Dedifferentiated amniotic fluid mesenchymal stem cell (primary cell): ENCODE results near the gene APH1B.
"Not testable (repeated sequence)": the region's sequence is repeated elsewhere in the genome, so short reads cannot be mapped to it uniquely, and the experiment has no call there.

Experiments
- DNase-seq: peaks from one replicate; pipeline ENCODE4 v3.0.0-alpha.2; 2016; ENCODE audit errors: extremely low spot score

Gene APH1B

GRCh38 chr15:63296195-63296594 is 18.8 kb downstream of the APH1B start:
- DNase-seq: no peak

GRCh38 chr15:63299943-63300575 is 22.7 kb downstream of the APH1B start:
- DNase-seq: no peak

DNA sequence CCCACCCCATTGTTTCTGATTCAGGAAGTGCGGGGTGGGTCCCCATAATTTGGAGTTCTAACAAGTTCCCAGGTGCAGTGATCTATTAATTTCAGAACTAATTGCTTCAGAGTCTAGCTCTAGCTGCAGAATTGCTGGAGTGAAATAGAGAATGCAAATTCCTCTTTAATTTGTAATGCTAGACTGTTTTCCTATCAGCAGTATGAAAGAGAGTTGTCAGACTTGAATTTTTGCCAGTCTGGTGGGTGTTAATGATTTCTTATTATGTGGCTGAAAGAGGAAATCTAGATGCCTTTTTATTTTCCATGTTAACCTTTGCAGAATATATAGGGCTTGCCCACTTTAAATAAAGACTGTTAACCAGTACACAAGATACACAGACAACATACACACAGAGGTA is 23.7 kb downstream of the APH1B start:
- no peak for DNase-seq

DNA sequence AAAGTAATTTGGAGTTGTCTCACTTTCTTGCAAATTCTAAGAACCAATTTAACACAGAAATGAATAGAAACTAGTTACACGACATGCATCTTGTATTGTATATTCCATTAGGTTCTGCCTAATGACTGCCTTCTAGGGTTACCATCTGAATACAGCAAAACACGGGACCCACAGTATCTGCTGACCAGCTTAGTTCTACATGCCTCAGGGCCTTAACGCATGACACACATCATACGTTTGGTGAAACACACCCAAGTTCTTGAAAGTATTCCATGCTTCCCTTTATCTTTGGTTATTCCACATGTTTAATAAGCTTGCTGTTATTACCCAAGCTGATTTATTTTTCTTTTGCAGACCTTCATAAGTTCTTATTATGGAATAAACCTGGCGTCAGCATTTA is 27.9 kb downstream of the APH1B start:
- DNase-seq: no peak

DNA sequence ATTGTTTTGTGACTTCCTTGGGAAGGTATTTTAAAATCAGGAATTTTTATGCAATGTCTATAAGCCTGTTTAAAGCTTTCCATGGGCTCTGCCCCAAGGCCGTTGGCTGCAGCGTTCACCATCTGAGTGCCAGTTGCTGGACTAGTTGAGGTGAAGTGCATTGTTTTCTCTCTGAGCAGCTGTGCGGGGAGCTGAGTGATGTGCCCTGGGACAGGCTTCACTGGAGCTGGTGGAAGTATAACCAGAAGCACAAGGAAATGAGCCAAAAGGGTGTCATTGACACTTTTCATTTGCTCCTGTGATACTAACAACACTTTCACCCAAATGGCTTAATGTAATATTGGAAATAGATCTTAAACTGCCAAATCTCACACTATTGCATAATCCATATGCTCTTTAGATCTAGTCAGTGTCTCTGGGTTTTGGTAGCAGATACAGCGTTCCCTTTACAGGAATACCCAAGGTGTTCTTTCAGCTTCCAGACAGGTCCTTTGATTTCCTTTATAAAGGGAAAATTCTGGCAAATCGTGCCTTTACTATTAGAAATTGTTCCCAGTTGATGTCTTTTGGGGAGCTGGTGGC is 29.2 kb downstream of the APH1B start:
- no peak for DNase-seq

DNA sequence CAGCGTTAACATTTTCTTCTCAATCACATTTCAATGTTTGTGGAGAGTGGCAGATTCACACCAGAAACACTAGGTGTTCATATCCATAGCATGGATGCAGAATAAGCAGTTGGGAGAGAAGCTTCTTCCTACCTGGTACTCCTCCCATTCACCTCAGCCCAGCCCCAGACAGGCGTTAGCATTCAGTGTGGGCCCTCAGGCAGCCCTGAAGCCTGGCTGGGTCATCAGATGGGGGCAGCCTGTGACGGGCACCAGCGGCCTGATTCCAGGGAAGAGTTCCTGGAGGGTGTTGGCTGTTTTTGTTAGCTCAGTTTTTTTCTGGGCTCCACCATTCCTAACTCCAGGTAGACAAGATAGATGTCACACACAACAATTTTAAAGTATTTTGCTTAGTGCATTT is 31.1 kb downstream of the APH1B start:
- DNase-seq: no peak

- no peak for DNase-seq
Observed at GRCh38 chr15:63308947-63309346, 31.5 kb downstream of the APH1B start.

DNA sequence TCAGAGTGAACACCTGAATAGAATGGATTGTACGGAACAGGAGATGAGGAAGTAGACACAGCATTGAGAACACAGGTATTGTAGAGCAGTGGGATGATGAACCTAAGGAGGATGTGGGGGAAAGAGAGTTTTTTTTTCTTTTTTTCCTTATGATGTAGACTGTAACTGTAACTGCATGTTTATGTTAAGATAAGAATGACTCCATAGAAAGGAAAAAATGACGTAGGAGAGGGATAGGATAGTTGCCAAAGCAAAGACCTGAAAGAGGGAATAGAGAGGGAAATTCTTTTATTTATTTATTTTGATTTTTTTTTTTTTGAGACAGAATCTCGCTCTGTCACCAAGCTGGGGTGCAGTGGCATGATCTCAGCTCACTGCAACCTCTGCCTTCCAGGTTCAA is 33.2 kb downstream of the APH1B start:
- DNase-seq: no peak

DNA sequence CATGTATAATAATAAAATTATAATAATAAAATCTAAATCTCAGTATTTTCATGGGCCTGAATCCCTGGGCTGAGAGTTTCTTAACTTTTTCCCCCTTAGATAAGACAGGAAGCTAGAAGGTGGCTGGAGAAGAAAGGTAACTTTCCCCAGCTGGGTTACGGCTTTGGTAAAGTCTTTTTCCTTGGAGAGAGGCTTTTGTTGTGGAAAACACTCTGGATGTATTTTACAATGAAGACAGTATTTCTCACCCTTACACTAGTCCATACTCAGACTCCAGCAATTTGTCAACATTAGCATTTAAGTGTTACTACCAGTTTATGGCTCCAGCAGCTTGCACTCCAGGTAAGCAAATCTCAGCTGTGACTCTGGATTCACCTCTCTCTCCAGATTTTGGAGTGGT is 34.9 kb downstream of the APH1B start:
- DNase-seq: no peak

DNA sequence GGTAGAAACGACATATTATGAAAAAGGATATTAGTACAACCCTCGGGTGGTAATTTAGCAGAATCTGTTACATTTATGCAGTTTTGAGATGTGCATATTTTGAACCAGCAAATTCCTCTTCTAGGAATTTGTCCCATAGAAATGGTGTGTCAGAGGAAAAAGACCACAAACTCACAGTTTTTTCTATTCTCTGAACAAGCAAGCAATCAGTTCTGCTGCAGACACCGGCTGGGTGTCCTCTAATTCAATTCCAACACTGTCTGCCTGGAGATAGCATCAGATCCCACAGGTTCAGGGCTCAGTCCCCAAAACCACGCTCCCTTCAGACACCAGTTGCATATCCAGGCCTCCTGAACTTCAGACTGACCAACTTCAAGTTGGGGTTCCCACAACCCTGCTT is 36.4 kb downstream of the APH1B start:
- DNase-seq: no peak

DNA sequence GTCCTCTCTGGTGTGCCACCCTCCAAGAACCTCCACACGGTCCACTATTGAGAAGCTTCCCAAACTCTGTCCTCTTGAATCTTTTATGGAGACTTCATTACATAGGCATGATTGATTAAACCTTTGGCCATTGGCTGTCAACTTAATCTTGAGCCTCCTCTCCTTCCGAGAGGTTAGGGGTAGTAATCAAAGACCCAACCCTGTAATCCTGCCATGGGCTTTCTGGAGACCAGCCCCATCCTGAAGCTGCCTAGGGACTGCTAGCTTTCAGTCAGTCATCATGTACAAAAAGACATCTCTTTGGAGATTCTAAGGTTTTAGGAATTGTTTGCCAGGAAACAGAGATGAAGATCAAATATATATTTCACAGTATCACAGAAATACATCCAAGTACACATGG is 37.0 kb downstream of the APH1B start:
- DNase-seq: no peak

- no peak for DNase-seq
Observed at GRCh38 chr15:63318344-63318743, 40.9 kb downstream of the APH1B start.

- DNase-seq: no peak
Observed at GRCh38 chr15:63319065-63319464, 41.7 kb downstream of the APH1B start.

- DNase-seq: not testable (repeated sequence)
Observed at GRCh38 chr15:63320446-63320845, 43.0 kb downstream of the APH1B start.

DNA sequence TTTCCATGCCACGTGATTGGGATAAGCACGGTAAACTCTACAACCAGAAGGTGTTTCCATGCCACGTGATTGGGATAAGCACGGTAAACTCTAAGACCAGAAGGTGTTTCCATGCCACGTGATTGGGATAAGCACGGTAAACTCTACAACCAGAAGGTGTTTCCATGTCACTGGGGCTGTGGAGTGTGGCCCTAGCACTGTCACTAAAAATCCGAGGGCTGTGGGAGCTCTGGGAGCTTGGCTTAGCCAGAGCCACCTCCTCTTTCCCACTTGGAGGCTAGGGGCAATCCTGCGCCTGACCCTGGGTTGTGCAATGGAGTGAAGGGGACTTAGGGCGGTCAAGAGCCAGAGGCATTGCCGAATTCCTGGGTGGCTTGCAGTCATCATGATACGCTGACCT is 43.6 kb downstream of the APH1B start:
- not testable (repeated sequence) for DNase-seq

DNA sequence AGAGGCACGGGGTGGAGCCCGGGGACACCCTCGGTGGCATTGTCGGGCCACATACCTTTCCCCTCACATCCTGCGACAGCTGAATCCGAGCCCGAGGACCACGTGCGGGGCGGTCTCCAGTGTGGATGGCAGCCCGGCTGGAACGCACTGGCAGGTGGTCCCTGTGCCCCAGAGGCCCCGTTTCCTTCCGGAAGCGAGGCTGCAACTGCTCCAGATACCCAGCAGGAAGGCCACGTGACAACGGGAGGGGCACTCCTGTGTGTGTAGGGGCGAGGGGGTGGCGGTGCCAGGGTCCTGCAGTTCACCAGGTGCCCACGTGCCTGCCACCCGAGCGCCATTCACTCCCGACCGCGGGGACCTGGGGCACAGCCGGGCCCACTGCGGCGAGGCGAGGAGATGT is 44.1 kb downstream of the APH1B start:
- DNase-seq: no peak

DNA sequence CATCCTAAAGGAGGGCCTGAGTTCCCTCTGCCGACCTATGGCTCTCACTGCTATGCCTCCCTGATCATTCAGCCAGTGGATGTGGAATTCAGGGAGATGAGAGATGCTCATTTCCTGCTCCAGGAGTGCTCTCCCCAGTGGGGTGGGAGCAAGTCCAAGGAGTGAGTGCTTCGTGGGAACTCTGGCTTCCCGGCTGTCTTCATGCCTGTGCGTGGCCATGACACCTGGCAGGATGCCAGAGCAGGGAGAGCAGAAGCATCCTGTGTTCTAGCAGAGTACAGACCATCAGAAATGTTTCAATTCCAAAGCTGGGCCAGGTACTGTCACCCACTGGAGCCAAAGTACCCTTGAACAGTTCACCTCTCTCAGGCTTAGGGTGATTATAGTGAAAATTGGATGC is 45.1 kb downstream of the APH1B start:
- DNase-seq: no peak

GRCh38 chr15:63323798-63324563 is 46.6 kb downstream of the APH1B start:
- no peak for DNase-seq

DNA sequence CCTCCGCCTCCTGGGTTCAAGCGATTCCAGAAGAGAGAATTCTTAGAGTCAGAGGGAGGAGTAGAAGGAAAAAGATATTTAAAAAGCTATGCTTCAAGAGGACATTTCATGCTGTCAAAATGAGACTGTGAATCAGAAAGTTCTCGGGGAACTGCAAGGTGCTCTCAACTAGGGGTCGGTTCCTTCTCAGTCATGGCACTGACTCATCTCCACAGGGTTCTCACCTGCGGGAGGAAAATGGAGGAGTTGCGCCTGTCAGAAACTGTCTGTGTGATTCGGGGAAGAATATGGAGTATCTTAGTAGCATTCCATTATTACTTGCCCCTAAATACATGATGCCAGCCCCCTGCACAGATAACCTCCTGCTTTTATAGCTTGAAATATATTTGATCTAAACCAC is 47.4 kb downstream of the APH1B start:
- no peak for DNase-seq

DNA sequence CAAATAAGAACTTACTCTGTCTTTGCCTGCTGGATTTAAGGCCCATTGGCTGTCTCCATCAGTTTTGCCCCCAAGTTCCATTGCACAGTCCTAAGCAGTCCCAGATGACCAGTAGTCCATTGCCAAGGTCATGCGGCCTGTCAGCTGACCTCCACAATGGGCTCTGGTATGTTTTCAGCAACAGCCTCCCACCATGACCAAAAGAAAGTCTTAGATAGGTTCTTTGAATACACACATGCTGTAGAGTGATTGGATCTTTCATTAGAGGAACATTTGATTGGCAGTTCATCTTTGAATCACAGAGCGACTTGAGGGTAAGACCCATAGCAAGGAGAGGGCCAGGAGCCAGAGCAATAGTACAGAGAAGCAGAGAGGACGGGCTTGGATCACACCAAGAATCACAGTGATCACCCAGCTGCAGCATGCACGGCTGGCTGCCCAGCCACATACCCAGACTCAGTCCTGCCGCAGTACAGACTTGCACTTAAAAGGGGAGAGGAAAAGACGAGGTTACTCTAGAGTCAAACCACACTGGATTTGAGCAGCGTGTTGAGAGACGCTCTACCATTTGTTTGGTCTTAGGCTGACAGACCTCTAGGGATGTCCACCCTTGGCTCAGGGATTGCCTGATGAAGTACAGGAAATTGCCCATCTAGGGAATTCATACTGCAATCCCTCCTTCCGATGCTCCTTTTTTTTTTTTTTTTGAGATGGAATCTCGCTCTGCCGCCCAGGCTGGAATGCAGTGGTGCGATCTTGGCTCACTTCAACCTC is 50.4 kb downstream of the APH1B start:
- no peak for DNase-seq

- no peak for DNase-seq
Observed at GRCh38 chr15:63329567-63330350, 52.4 kb downstream of the APH1B start.

- DNase-seq: no peak
Observed at GRCh38 chr15:63330926-63331325, 53.5 kb downstream of the APH1B start.
